Keratinocyte (primary cell): ENCODE results near the gene CDC42EP5. TPM values are rescaled to one million over a fixed set of nuclear protein-coding genes. Genes with fewer than 3 reads are reported as not detected.

Experiments used
- DNase-seq: peaks from one replicate; pipeline ENCODE4 v3.0.0-alpha.2; 2011; ENCODE audit warnings: low read depth, missing footprints, low spot score
- FAIRE-seq: peaks from 2 replicates; lab custom pipeline; 2011; peaks lifted over from hg19 to GRCh38; lab: Jason Lieb, UNC
- H2AFZ ChIP-seq: 2 replicates; pipeline ENCODE4 v1.6.0; 2012; ENCODE audit warnings: low read length, control low read depth, inconsistent platforms; ENCODE audit not compliant: control insufficient read depth
- H3K27ac ChIP-seq: 2 replicates; pipeline ENCODE4 v1.5.1; 2011; ENCODE audit warnings: low read length; ENCODE audit not compliant: control insufficient read depth, insufficient read depth
- H3K27me3 ChIP-seq: 3 replicates; pipeline ENCODE4 v1.6.0; 2011; ENCODE audit warnings: low read length; ENCODE audit not compliant: control insufficient read depth, insufficient read depth; ENCODE audit errors: extremely low read depth
- H3K36me3 ChIP-seq, 2 experiments: 2 replicates in 1 of 2; 3 replicates in 1 of 2; pipeline ENCODE4 v1.5.1; 2011; ENCODE audit warnings: low read length in 2 of 2, mild to moderate bottlenecking in 1 of 2; ENCODE audit not compliant: control insufficient read depth in 2 of 2, insufficient read depth in 2 of 2; ENCODE audit errors: extremely low read depth in 1 of 2
- H3K4me1 ChIP-seq: 3 replicates; pipeline ENCODE4 v1.5.1; 2011; ENCODE audit warnings: low read length; ENCODE audit not compliant: control insufficient read depth, insufficient read depth; ENCODE audit errors: extremely low read depth
- H3K4me2 ChIP-seq: 3 replicates; pipeline ENCODE4 v1.6.0; 2011; ENCODE audit warnings: low read depth, low read length; ENCODE audit not compliant: control insufficient read depth, insufficient read depth; ENCODE audit errors: extremely low read depth
- H3K4me3 ChIP-seq, 3 experiments: fragments of 200-600 bp in 1 of 3; sonication (generic) in 1 of 3; 2 replicates in 2 of 3; 3 replicates in 1 of 3; pipeline ENCODE4 v1.5.1; 2011 to 2016; ENCODE audit warnings: low read length in 3 of 3, mild to moderate bottlenecking in 3 of 3, control low read depth in 2 of 3, inconsistent platforms in 1 of 3, low read depth in 1 of 3, mixed read lengths in 1 of 3, mixed run types in 1 of 3, moderate library complexity in 1 of 3; ENCODE audit not compliant: control insufficient read depth in 2 of 3, insufficient read depth in 2 of 3; ENCODE audit errors: extremely low read depth in 1 of 3
- H3K79me2 ChIP-seq: 2 replicates; pipeline ENCODE4 v1.6.0; 2012; ENCODE audit warnings: low read length; ENCODE audit not compliant: control insufficient read depth, insufficient read depth
- H3K9ac ChIP-seq: 3 replicates; pipeline ENCODE4 v1.6.0; 2011; ENCODE audit warnings: low read length; ENCODE audit not compliant: control insufficient read depth, insufficient read depth; ENCODE audit errors: extremely low read depth
- H3K9me1 ChIP-seq: 3 replicates; pipeline ENCODE4 v1.6.0; 2011; ENCODE audit warnings: low read length; ENCODE audit not compliant: control insufficient read depth, insufficient read depth; ENCODE audit errors: extremely low read depth
- H3K9me3 ChIP-seq: 2 replicates; pipeline ENCODE4 v1.5.1; 2012; ENCODE audit warnings: low read depth, low read length; ENCODE audit not compliant: control insufficient read depth
- H4K20me1 ChIP-seq: 3 replicates; pipeline ENCODE4 v1.6.0; 2011; ENCODE audit warnings: low read length; ENCODE audit not compliant: control insufficient read depth, insufficient read depth; ENCODE audit errors: extremely low read depth
- EZH2 ChIP-seq: IDR thresholded peaks from one replicate; pipeline ENCODE4 v1.6.1; 2012; ENCODE audit warnings: inconsistent platforms, mild to moderate bottlenecking, low read length, moderate library complexity
- dilution Hi-C: fragments of 300-500 bp; cut with MboI; formaldehyde crosslinking; loops from one replicate; pipeline ENCODE4 v1.7.0; 2020; ENCODE audit warnings: low sequenced_read_pairs; ENCODE audit not compliant: extremely low pct_ligation_motif_present
- polyA plus RNA-seq, 5 experiments: library from polyadenylated mRNA; depleted of rRNA in 3 of 5; stranded (reverse) in 3 of 5; stranded (forward) in 1 of 5; unstranded in 1 of 5; fragments of >200 nt; gene quantifications; 1 replicate in 1 of 5; 2 replicates in 3 of 5; 3 replicates in 1 of 5; pipeline versions ENCODE4 v1.2.1 to v1.2.3, GENCODE V29; 2011 to 2012; ENCODE audit warnings: missing spikeins in 2 of 5, low read depth in 1 of 5, low replicate concordance in 1 of 5
- TF ChIP-seq, protein P1 (sequence below), 3 experiments: IDR thresholded peaks in 1 of 3; conservative IDR thresholded peaks in 1 of 3; optimal IDR thresholded peaks in 1 of 3; 2 replicates in 2 of 3; 3 replicates in 1 of 3; pipeline versions ENCODE3 to v1.5.1; 2011; ENCODE audit warnings: low read length in 3 of 3, mild to moderate bottlenecking in 3 of 3, moderate library complexity in 2 of 3, control low read depth in 1 of 3, inconsistent platforms in 1 of 3; ENCODE audit not compliant: insufficient read depth in 2 of 3; ENCODE audit errors: extremely low read depth in 1 of 3

CDC42EP5 gene
- polyA plus RNA-seq, 1 donor (not counting 4 experiments of a cell fraction or from before 2014, with no cell fraction given), result 8.6 TPM

- Histone ChIP-seq H3K9me1 (no peaks in the 10 kb centered on the region), H3K4me3 (no peak overlapping the region), H4K20me1 (no peaks in the 10 kb centered on the region), H3K4me2 (no peak overlapping the region), H3K9ac (no peak overlapping the region), H3K9me3 (no peaks in the 10 kb centered on the region), H3K27ac (no peak overlapping the region), H3K27me3 (peaks cover 33% of the 10 kb centered on the region), H3K4me1 (no peaks in the 10 kb centered on the region), H2AFZ (no peak overlapping the region), H3K36me3 (no peaks in the 10 kb centered on the region), H3K79me2 (no peaks in the 10 kb centered on the region)
- dilution Hi-C loops, result no loop called here
- no peak for FAIRE-seq
- TF ChIP-seq EZH2, result no peak
- TF ChIP-seq, protein P1, sequence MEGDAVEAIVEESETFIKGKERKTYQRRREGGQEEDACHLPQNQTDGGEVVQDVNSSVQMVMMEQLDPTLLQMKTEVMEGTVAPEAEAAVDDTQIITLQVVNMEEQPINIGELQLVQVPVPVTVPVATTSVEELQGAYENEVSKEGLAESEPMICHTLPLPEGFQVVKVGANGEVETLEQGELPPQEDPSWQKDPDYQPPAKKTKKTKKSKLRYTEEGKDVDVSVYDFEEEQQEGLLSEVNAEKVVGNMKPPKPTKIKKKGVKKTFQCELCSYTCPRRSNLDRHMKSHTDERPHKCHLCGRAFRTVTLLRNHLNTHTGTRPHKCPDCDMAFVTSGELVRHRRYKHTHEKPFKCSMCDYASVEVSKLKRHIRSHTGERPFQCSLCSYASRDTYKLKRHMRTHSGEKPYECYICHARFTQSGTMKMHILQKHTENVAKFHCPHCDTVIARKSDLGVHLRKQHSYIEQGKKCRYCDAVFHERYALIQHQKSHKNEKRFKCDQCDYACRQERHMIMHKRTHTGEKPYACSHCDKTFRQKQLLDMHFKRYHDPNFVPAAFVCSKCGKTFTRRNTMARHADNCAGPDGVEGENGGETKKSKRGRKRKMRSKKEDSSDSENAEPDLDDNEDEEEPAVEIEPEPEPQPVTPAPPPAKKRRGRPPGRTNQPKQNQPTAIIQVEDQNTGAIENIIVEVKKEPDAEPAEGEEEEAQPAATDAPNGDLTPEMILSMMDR (optimal IDR thresholded peaks at IDR 0.05 in 1 of 3, IDR thresholded peaks at IDR 0.05 in 1 of 3, conservative IDR thresholded peaks at IDR 0.05 in 1 of 3; ENCODE audit: extremely low read depth in 1 of 3, insufficient read depth in 2 of 3, low read length in 3 of 3), result no peak
- no peak for DNase-seq
Measured at GRCh38 chr19:54425382-54425723, 47.7 kb downstream of the CDC42EP5 start.

- no peak for TF ChIP-seq EZH2
- TF ChIP-seq, protein P1 (optimal IDR thresholded peaks at IDR 0.05 in 1 of 3, IDR thresholded peaks at IDR 0.05 in 1 of 3, conservative IDR thresholded peaks at IDR 0.05 in 1 of 3; ENCODE audit: extremely low read depth in 1 of 3, insufficient read depth in 2 of 3, low read length in 3 of 3), result no peak
- no peaks in the 10 kb centered on the region for H3K9me1 ChIP-seq
- H3K27ac ChIP-seq, result no peak overlapping the region
- DNase-seq (no peak), FAIRE-seq (no peak)
- no peak overlapping the region for H3K4me3 ChIP-seq
- H2AFZ ChIP-seq, result no peak overlapping the region
- H3K27me3 ChIP-seq, result peaks cover 33% of the 10 kb centered on the region
- no peaks in the 10 kb centered on the region for H3K9me3 ChIP-seq
- H3K79me2 ChIP-seq, result no peaks in the 10 kb centered on the region
- no peaks in the 10 kb centered on the region for H3K4me1 ChIP-seq
- H4K20me1 ChIP-seq, result no peaks in the 10 kb centered on the region
- no peaks in the 10 kb centered on the region for H3K36me3 ChIP-seq
- H3K9ac ChIP-seq, result no peak overlapping the region
- H3K4me2 ChIP-seq, result no peak overlapping the region
- dilution Hi-C loops, result no loop called here
Measured at GRCh38 chr19:54424660-54425381, 48.3 kb downstream of the CDC42EP5 start.
